Suprapubic skin (tissue), 4 donors: ENCODE data around the gene CAMTA1. TPM values are rescaled to one million over a fixed set of nuclear protein-coding genes. Genes with fewer than 3 reads are reported as not detected.

Experiments used
- DNase-seq, 2 donors: peaks; one replicate each; pipeline ENCODE4 v3.0.0-alpha.2; 2019; ENCODE audit warnings: low spot score in 2 of 2
- H3K27ac ChIP-seq: fragments of 200-600 bp; sonication (generic); one replicate; pipeline ENCODE4 v1.5.1; 2019
- H3K27me3 ChIP-seq: fragments of 200-600 bp; sonication (generic); one replicate; pipeline ENCODE4 v1.5.1; 2019
- H3K36me3 ChIP-seq: fragments of 200-600 bp; sonication (generic); one replicate; pipeline ENCODE4 v1.5.1; 2019
- H3K4me1 ChIP-seq: fragments of 200-600 bp; sonication (generic); one replicate; pipeline ENCODE4 v1.5.1; 2019
- H3K4me3 ChIP-seq: fragments of 200-600 bp; sonication (generic); one replicate; pipeline ENCODE4 v1.5.1; 2019; ENCODE audit warnings: mild to moderate bottlenecking
- H3K9me3 ChIP-seq: fragments of 200-600 bp; sonication (generic); one replicate; pipeline ENCODE4 v1.5.1; 2019
- EP300 ChIP-seq: sonication (generic); formaldehyde crosslinking; IDR thresholded peaks from one replicate; pipeline ENCODE4 v1.6.1; 2017; ENCODE audit warnings: antibody characterized with exemption
- POLR2A ChIP-seq, 2 donors: fragments of 450-650 bp; IDR thresholded peaks; one replicate each; pipeline ENCODE4 v1.6.1; 2017; ENCODE audit warnings: antibody characterized with exemption in 2 of 2, mild to moderate bottlenecking in 2 of 2, moderate library complexity in 2 of 2
- POLR2AphosphoS5 ChIP-seq, 3 donors: sonication (generic); formaldehyde crosslinking; IDR thresholded peaks; one replicate each; pipeline ENCODE4 v1.6.1; 2017; ENCODE audit warnings: antibody characterized with exemption in 3 of 3
- WGBS: methylation state at CpG from one replicate; pipeline ENCODE4 v1.1.5; 2018; 5-methylcytosine and 5-hydroxymethylcytosine counted together
- total RNA-seq, 4 donors: library from RNA; depleted of rRNA; stranded (reverse); fragments of >200 nt; gene quantifications; one replicate each; pipeline ENCODE4 v1.1.0, GENCODE V29; 2016
- TF ChIP-seq, protein P1 (sequence below), 2 donors: fragments of 200-600 bp in 1 of 2; fragments of 450-650 bp in 1 of 2; sonication (generic) in 1 of 2; IDR thresholded peaks; one replicate each; pipeline ENCODE4 v1.5.1; 2016 to 2019; ENCODE audit warnings: antibody characterized with exemption in 2 of 2, mild to moderate bottlenecking in 1 of 2, moderate library complexity in 1 of 2

The CAMTA1 gene
- total RNA-seq, 4 donors from 2014 or later, result 40.4 to 54.1 (median 46.6) TPM

- H3K36me3 ChIP-seq, result peaks cover 4% of the 10 kb centered on the region
- DNase-seq, result no peak
- WGBS, result 89% methylated on average over 3 of the region's 3 CpGs
- no peaks in the 10 kb centered on the region for H3K4me1 ChIP-seq
- no peaks in the 10 kb centered on the region for H3K27me3 ChIP-seq
- TF ChIP-seq, protein P1, sequence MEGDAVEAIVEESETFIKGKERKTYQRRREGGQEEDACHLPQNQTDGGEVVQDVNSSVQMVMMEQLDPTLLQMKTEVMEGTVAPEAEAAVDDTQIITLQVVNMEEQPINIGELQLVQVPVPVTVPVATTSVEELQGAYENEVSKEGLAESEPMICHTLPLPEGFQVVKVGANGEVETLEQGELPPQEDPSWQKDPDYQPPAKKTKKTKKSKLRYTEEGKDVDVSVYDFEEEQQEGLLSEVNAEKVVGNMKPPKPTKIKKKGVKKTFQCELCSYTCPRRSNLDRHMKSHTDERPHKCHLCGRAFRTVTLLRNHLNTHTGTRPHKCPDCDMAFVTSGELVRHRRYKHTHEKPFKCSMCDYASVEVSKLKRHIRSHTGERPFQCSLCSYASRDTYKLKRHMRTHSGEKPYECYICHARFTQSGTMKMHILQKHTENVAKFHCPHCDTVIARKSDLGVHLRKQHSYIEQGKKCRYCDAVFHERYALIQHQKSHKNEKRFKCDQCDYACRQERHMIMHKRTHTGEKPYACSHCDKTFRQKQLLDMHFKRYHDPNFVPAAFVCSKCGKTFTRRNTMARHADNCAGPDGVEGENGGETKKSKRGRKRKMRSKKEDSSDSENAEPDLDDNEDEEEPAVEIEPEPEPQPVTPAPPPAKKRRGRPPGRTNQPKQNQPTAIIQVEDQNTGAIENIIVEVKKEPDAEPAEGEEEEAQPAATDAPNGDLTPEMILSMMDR (IDR thresholded peaks at IDR 0.05), result no peak
- TF ChIP-seq POLR2AphosphoS5 (IDR thresholded peaks at IDR 0.05), result no peak
- TF ChIP-seq POLR2A (IDR thresholded peaks at IDR 0.05), result no peak
- TF ChIP-seq EP300, result no peak
- H3K4me3 ChIP-seq, result no peak overlapping the region
- H3K9me3 ChIP-seq, result no peaks in the 10 kb centered on the region
- no peak overlapping the region for H3K27ac ChIP-seq
Observed at GRCh38 chr1:6848816-6849215, 63.6 kb downstream of the CAMTA1 start.

DNA sequence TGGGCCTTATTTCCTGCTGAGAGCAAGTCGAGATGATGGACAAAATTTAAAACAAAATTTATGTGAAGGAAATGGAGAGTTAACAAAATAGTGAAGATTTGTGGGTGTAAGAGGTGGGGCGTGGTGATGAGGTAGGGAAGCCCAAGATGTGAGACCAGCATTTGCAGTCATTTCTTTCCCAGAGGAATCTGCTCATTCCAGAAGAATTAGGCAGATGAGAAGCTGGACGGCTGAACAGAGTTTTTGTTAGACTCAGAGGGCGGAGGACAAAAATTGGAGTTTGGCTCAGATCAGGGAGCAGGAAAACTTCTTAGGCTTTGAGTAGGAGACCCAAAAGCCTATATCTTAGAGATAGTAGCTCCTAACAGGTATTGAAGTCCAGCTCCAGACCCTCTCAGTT, 65.3 kb downstream of the CAMTA1 start:
- H3K36me3 ChIP-seq, result peaks cover 8% of the 10 kb centered on the region
- H3K4me1 ChIP-seq, result no peaks in the 10 kb centered on the region
- DNase-seq, result no peak
- no peaks in the 10 kb centered on the region for H3K9me3 ChIP-seq
- WGBS, result 75% methylated on average over 4 of the region's 4 CpGs
- no peak overlapping the region for H3K27ac ChIP-seq
- no peak overlapping the region for H3K4me3 ChIP-seq
- no peaks in the 10 kb centered on the region for H3K27me3 ChIP-seq
- no peak for TF ChIP-seq POLR2AphosphoS5 (IDR thresholded peaks at IDR 0.05)
- TF ChIP-seq, protein P1 (IDR thresholded peaks at IDR 0.05), result no peak
- no peak for TF ChIP-seq EP300
- TF ChIP-seq POLR2A (IDR thresholded peaks at IDR 0.05), result no peak

GRCh38 chr1:6852136-6852890, 67.1 kb downstream of the CAMTA1 start:
- H3K9me3 ChIP-seq, result no peaks in the 10 kb centered on the region
- no peak for DNase-seq
- no peak overlapping the region for H3K27ac ChIP-seq
- no peak overlapping the region for H3K4me3 ChIP-seq
- H3K27me3 ChIP-seq, result no peaks in the 10 kb centered on the region
- 95% methylated on average over 6 of the region's 6 CpGs for WGBS
- TF ChIP-seq POLR2AphosphoS5 (IDR thresholded peaks at IDR 0.05), result no peak
- no peak for TF ChIP-seq EP300
- TF ChIP-seq, protein P1 (IDR thresholded peaks at IDR 0.05), result no peak
- TF ChIP-seq POLR2A (IDR thresholded peaks at IDR 0.05), result no peak
- H3K36me3 ChIP-seq, result peaks cover 7% of the 10 kb centered on the region
- no peaks in the 10 kb centered on the region for H3K4me1 ChIP-seq

DNA sequence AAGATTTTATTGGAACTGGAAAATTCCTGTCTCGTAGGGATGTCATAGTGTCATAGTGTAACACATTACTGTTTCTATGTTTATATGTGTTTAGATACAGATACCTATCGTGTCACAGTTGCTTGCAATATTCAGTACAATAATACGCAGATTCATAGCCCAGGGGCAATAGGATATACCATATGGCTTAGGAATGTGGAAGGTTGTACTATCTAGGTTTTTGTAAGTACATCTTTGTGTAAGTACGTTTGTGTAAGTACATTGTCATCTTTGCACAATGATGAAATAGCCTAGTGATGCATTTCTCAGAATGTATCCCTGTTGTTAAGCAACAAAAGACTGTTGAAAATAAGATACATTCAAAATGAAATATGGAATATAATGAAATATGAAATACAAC, 68.9 kb downstream of the CAMTA1 start:
- TF ChIP-seq EP300, result no peak
- TF ChIP-seq, protein P1 (IDR thresholded peaks at IDR 0.05), result no peak
- TF ChIP-seq POLR2AphosphoS5 (IDR thresholded peaks at IDR 0.05), result no peak
- TF ChIP-seq POLR2A (IDR thresholded peaks at IDR 0.05), result no peak
- WGBS, result 96% methylated on average over 4 of the region's 4 CpGs
- peaks cover 7% of the 10 kb centered on the region for H3K36me3 ChIP-seq
- H3K4me1 ChIP-seq, result no peaks in the 10 kb centered on the region
- H3K4me3 ChIP-seq, result no peak overlapping the region
- H3K9me3 ChIP-seq, result no peaks in the 10 kb centered on the region
- no peak for DNase-seq
- no peaks in the 10 kb centered on the region for H3K27me3 ChIP-seq
- no peak overlapping the region for H3K27ac ChIP-seq

DNA sequence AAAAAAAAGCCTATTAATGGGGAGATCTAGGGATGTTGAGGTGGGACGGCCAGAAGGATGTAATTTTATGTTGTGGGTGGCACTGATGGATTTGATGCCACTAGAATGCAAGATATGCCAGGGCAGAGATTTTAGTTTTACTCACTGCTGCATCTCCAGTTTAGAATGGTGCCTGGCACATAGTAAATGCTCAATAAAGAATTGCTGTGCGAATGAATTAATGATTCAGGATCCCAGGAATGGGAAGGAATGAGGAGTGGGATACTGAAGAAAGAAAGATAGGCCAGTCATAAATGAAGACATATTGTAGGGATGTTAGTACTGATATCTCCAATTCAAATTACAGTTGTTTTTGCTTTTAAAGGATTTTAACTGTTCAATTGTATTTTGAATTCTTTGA, 72.6 kb downstream of the CAMTA1 start:
- Histone ChIP-seq H3K27ac (no peak overlapping the region), H3K4me3 (no peak overlapping the region), H3K27me3 (no peaks in the 10 kb centered on the region), H3K4me1 (peaks cover 12% of the 10 kb centered on the region), H3K9me3 (no peaks in the 10 kb centered on the region), H3K36me3 (peaks cover 7% of the 10 kb centered on the region)
- TF ChIP-seq POLR2A (IDR thresholded peaks at IDR 0.05) (no peak), POLR2AphosphoS5 (IDR thresholded peaks at IDR 0.05) (no peak), EP300 (no peak)
- TF ChIP-seq, protein P1 (IDR thresholded peaks at IDR 0.05), result no peak
- WGBS, result 93% methylated on average over 2 of the region's 2 CpGs
- DNase-seq, result no peak
